NOMO-1 treated with DMSO at 0.1 percent for 48 hours (cell line): Measurements from ENCODE around the gene TLL1.

ENCODE experiments used
- DNase-seq: peaks from one replicate; lab custom pipeline; 2025; ENCODE audit not compliant: unreplicated experiment; lab: John Stamatoyannopoulos, UW

TLL1 gene

GRCh38 chr4:166143227-166143626, 270.2 kb downstream of the TLL1 start:
- DNase-seq = no peak

- DNase-seq = no peak
Observed at GRCh38 chr4:166144607-166145006, 271.6 kb downstream of the TLL1 start.

- DNase-seq = no peak
Observed at GRCh38 chr4:166146806-166147540, 273.9 kb downstream of the TLL1 start.
